Left forelimb (tissue), 1 donor: ENCODE results near the gene IL24.

ENCODE experiments used
- DNase-seq: peaks from one replicate; pipeline ENCODE4 v3.0.0-alpha.2; 2018; ENCODE audit warnings: low spot score

IL24 gene

GRCh38 chr1:206925106-206925736, 28.0 kb downstream of the IL24 start:
- DNase-seq: no peak

- no peak for DNase-seq
Measured at GRCh38 chr1:206926286-206926685, 29.0 kb downstream of the IL24 start.

- DNase-seq: no peak
Measured at GRCh38 chr1:206929524-206929923, 32.3 kb downstream of the IL24 start.

- no peak for DNase-seq
Measured at GRCh38 chr1:206930210-206930798, 33.1 kb downstream of the IL24 start.

GRCh38 chr1:206931709-206932108, 34.5 kb downstream of the IL24 start:
- no peak for DNase-seq

GRCh38 chr1:206932177-206932576, 34.9 kb downstream of the IL24 start:
- DNase-seq: no peak

GRCh38 chr1:206933333-206933945, 36.2 kb downstream of the IL24 start:
- DNase-seq: no peak

GRCh38 chr1:206935491-206936067, 38.3 kb downstream of the IL24 start:
- no peak for DNase-seq

GRCh38 chr1:206937425-206937824, 40.2 kb downstream of the IL24 start:
- no peak for DNase-seq

- no peak for DNase-seq
Measured at GRCh38 chr1:206939131-206939530, 41.9 kb downstream of the IL24 start.

GRCh38 chr1:206939841-206940587, 42.8 kb downstream of the IL24 start:
- DNase-seq: no peak

GRCh38 chr1:206940588-206940936, 43.3 kb downstream of the IL24 start:
- no peak for DNase-seq

- no peak for DNase-seq
Measured at GRCh38 chr1:206941766-206942418, 44.6 kb downstream of the IL24 start.

- DNase-seq: no peak
Measured at GRCh38 chr1:206944703-206945102, 47.5 kb downstream of the IL24 start.

- no peak for DNase-seq
Measured at GRCh38 chr1:206945779-206946178, 48.5 kb downstream of the IL24 start.

GRCh38 chr1:206946261-206946660, 49.0 kb downstream of the IL24 start, which contains the start of gene PIGR:
Gene PIGR, minus strand, starts transcription at chr1:206946466. Its CDS starts 5,935 bp downstream, at chr1:206940531.
- no peak for DNase-seq

- no peak for DNase-seq
Measured at GRCh38 chr1:206947255-206947654, 50.0 kb downstream of the IL24 start.

GRCh38 chr1:206949208-206949607, 52.0 kb downstream of the IL24 start:
- DNase-seq: no peak

- DNase-seq: no peak
Measured at GRCh38 chr1:206949641-206950040, 52.4 kb downstream of the IL24 start.

GRCh38 chr1:206951318-206952100, 54.3 kb downstream of the IL24 start:
- DNase-seq: no peak

- no peak for DNase-seq
Measured at GRCh38 chr1:206952171-206952570, 54.9 kb downstream of the IL24 start.
